PC-9 (cell line): ENCODE measurements around the gene MXRA7. TPM values are rescaled to one million over a fixed set of nuclear protein-coding genes. Genes with fewer than 3 reads are reported as not detected.
A peak's percentile ranks its signal among the peaks of the same experiment; 100 is the strongest.

Source experiments
- BruUV-seq: library from RNA; stranded (reverse); fragments of 400-500 nt; replicated peaks from 2 replicates; lab custom pipeline; 2021; lab: Mats Ljungman, UMichigan
- CTCF ChIA-PET: fragments of 300-600 bp; sonication (Branson Sonifier 250); formaldehyde crosslinking; loops from one replicate; lab custom pipeline; 2022; ENCODE audit warnings: antibody characterized with exemption; lab: Charles Lee
- POLR2A ChIA-PET: fragments of 300-600 bp; sonication (Branson Sonifier 250); formaldehyde crosslinking; loops from one replicate; lab custom pipeline; 2022; ENCODE audit warnings: antibody characterized with exemption; ENCODE audit not compliant: unreplicated experiment; lab: Charles Lee
- DNase-seq, 2 experiments: peaks; one replicate each; pipeline versions ENCODE4 v3.0.0 to v3.0.0-alpha.2; 2015 to 2022; ENCODE audit warnings: mixed read lengths in 1 of 2
- H2AFZ ChIP-seq: fragments of 200-600 bp; sonication (generic); 2 replicates; pipeline ENCODE4 v1.8.1; 2017; ENCODE audit warnings: antibody characterized with exemption
- H3F3A ChIP-seq: fragments of 200-600 bp; sonication (generic); 2 replicates; pipeline ENCODE4 v1.8.1; 2017; ENCODE audit warnings: antibody characterized with exemption, mild to moderate bottlenecking, low read depth; ENCODE audit not compliant: insufficient read depth
- H3K27ac ChIP-seq: fragments of 200-600 bp; sonication (generic); 2 replicates; pipeline ENCODE4 v1.6.1; 2016; ENCODE audit warnings: mixed run types
- H3K27me3 ChIP-seq: fragments of 200-600 bp; sonication (generic); 2 replicates; pipeline ENCODE4 v1.6.1; 2016; ENCODE audit warnings: low read depth, mixed run types; ENCODE audit not compliant: insufficient read depth
- H3K36me3 ChIP-seq: fragments of 200-600 bp; sonication (generic); 2 replicates; pipeline ENCODE4 v1.6.1; 2016; ENCODE audit warnings: low read depth, mixed run types
- H3K4me1 ChIP-seq: fragments of 200-600 bp; sonication (generic); replicated peaks from 2 replicates; pipeline ENCODE4 v1.6.1; 2016; ENCODE audit warnings: mixed run types; ENCODE audit not compliant: insufficient read depth
- H3K4me2 ChIP-seq: fragments of 200-600 bp; sonication (generic); 2 replicates; pipeline ENCODE4 v1.6.1; 2017; ENCODE audit warnings: mixed run types
- H3K4me3 ChIP-seq: fragments of 200-600 bp; sonication (generic); 2 replicates; pipeline ENCODE4 v1.6.1; 2016; ENCODE audit warnings: mixed run types
- H3K79me2 ChIP-seq: fragments of 200-600 bp; sonication (generic); 2 replicates; pipeline ENCODE4 v1.6.1; 2017; ENCODE audit warnings: low read depth, mixed run types
- H3K9me2 ChIP-seq: fragments of 200-600 bp; sonication (generic); 2 replicates; pipeline ENCODE4 v1.8.1; 2017; ENCODE audit warnings: mild to moderate bottlenecking; ENCODE audit not compliant: insufficient read depth
- H3K9me3 ChIP-seq: fragments of 200-600 bp; sonication (generic); 2 replicates; pipeline ENCODE4 v1.8.1; 2016; ENCODE audit warnings: low read depth; ENCODE audit not compliant: insufficient read depth
- H4K20me1 ChIP-seq: fragments of 200-600 bp; sonication (generic); 2 replicates; pipeline ENCODE4 v1.8.1; 2017; ENCODE audit not compliant: insufficient read depth
- EZH2 ChIP-seq: fragments of 200-600 bp; sonication (generic); IDR thresholded peaks from 2 replicates; pipeline ENCODE4 v1.8.0; 2017; ENCODE audit warnings: antibody characterized with exemption, low read depth
- intact Hi-C: fragments of 100-400 bp; cut with micrococcal nuclease; formaldehyde crosslinking; loops from one replicate; pipeline ENCODE4 v1.10.0; 2022; ENCODE audit not compliant: unreplicated experiment
- total RNA-seq: library from RNA; stranded (reverse); gene quantifications from 2 replicates; pipeline ENCODE4 v1.2.3, GENCODE V29; 2021
- TF ChIP-seq, protein P1 (sequence below): fragments of 200-600 bp; sonication (generic); conservative IDR thresholded peaks from 2 replicates; pipeline ENCODE4 v1.6.1; 2017; ENCODE audit warnings: mixed run types, antibody characterized with exemption, mild to moderate bottlenecking, moderate library complexity

The MXRA7 gene
- total RNA-seq, 1 experiment from 2014 or later = 5.5 TPM

- intact Hi-C loops = loop anchor here (5.0 kb wide), 3 partner anchors 41 to 146 kb away; no protein-coding TSS in a partner anchor
- Histone ChIP-seq H3K9me2 (no peaks in the 10 kb centered on the region), H3K4me2 (peak overlapping the region; percentile 92), H3K4me1 (peaks cover 9% of the 10 kb centered on the region), H3K9me3 (no peaks in the 10 kb centered on the region), H3K27ac (no peak overlapping the region), H3K4me3 (peak overlapping the region; percentile 69; the same call in 1 of the 2 replicates), H3K36me3 (no peaks in the 10 kb centered on the region), H3K27me3 (no peaks in the 10 kb centered on the region), H2AFZ (no peak overlapping the region), H3K79me2 (no peaks in the 10 kb centered on the region), H4K20me1 (no peaks in the 10 kb centered on the region), H3F3A (peaks cover 12% of the 10 kb centered on the region; the same call in 1 of the 2 replicates)
- CTCF ChIA-PET = no interaction called here
- DNase-seq = no peak
- BruUV-seq = no TSS peak
- TF ChIP-seq, protein P1, sequence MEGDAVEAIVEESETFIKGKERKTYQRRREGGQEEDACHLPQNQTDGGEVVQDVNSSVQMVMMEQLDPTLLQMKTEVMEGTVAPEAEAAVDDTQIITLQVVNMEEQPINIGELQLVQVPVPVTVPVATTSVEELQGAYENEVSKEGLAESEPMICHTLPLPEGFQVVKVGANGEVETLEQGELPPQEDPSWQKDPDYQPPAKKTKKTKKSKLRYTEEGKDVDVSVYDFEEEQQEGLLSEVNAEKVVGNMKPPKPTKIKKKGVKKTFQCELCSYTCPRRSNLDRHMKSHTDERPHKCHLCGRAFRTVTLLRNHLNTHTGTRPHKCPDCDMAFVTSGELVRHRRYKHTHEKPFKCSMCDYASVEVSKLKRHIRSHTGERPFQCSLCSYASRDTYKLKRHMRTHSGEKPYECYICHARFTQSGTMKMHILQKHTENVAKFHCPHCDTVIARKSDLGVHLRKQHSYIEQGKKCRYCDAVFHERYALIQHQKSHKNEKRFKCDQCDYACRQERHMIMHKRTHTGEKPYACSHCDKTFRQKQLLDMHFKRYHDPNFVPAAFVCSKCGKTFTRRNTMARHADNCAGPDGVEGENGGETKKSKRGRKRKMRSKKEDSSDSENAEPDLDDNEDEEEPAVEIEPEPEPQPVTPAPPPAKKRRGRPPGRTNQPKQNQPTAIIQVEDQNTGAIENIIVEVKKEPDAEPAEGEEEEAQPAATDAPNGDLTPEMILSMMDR = no peak
- no peak for TF ChIP-seq EZH2
- POLR2A ChIA-PET = no interaction called here
These were observed 37.9 kb downstream of the MXRA7 start for GRCh38 chr17:76672892-76673291.

DNA sequence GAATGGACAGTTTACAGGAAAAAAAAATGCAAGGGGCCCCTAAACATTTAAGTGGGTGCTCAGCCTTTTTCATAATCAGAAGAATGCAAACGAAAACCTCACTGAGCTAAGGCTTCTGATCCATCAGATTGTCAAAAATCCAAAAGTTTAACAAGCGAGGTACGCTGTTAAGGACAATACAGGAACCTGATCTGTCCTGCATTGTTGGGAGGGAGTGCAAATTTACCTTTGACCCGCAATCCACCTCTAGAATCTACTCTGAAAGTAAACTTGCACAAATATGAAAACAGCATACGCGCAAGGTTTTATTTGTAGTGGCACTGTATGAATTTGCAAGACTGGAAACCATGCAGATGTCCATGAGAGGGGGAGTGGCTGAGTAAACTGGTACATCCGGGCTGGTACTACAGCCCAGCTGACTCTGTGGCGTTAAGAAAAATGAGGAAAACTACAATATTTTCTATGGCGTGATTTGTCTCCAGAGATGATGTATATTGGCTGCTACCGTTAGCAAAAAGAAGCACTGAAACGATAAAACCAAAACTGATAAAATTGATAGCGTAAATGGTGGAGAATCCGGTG lies 38.4 kb downstream of the MXRA7 start:
- peaks cover 9% of the 10 kb centered on the region for H3K4me1 ChIP-seq

GRCh38 chr17:76671912-76672262 lies 38.9 kb downstream of the MXRA7 start:
- Histone ChIP-seq H2AFZ (peak overlapping the region; percentile 78), H3K4me3 (peak overlapping the region; percentile 69), H3F3A (peaks cover 12% of the 10 kb centered on the region; the same call in 1 of the 2 replicates), H4K20me1 (no peaks in the 10 kb centered on the region), H3K9me2 (no peaks in the 10 kb centered on the region), H3K4me1 (peaks cover 9% of the 10 kb centered on the region), H3K79me2 (no peaks in the 10 kb centered on the region), H3K36me3 (no peaks in the 10 kb centered on the region), H3K27ac (peak overlapping the region; percentile 37), H3K4me2 (peak overlapping the region; percentile 92), H3K27me3 (no peaks in the 10 kb centered on the region), H3K9me3 (no peaks in the 10 kb centered on the region)
- TF ChIP-seq, protein P1 = no peak
- TF ChIP-seq EZH2 = no peak
- no TSS peak for BruUV-seq
- POLR2A ChIA-PET = interaction anchor here (0.5 to 0.8 kb wide), 7 partner anchors 11 to 171 kb away, joined by 3 to 21 read pairs (median 4); no protein-coding TSS in a partner anchor
- CTCF ChIA-PET = interaction anchor here (0.6 to 1.7 kb wide), 4 partner anchors 10 to 57 kb away, joined by 4 to 5 read pairs (median 4); no protein-coding TSS in a partner anchor
- intact Hi-C loops = loop anchor here (1.0 to 5.0 kb wide), 4 partner anchors 31 to 145 kb away; no protein-coding TSS in a partner anchor
- DNase-seq = no peak

More for the DNA sequence above, 38.4 kb downstream of the MXRA7 start:
- Histone ChIP-seq H2AFZ (peak overlapping the region; percentile 78), H3K9me3 (no peaks in the 10 kb centered on the region), H3K27me3 (no peaks in the 10 kb centered on the region), H3K4me3 (peak overlapping the region; percentile 69), H3K79me2 (no peaks in the 10 kb centered on the region), H3K36me3 (no peaks in the 10 kb centered on the region), H3K9me2 (no peaks in the 10 kb centered on the region), H3K4me2 (peak overlapping the region; percentile 92), H3F3A (peaks cover 12% of the 10 kb centered on the region; the same call in 1 of the 2 replicates), H4K20me1 (no peaks in the 10 kb centered on the region), H3K27ac (peak overlapping the region; percentile 37)
- TSS peak; percentile 91 for BruUV-seq
- intact Hi-C loops = loop anchor here (5.0 kb wide), 3 partner anchors 40 to 145 kb away; no protein-coding TSS in a partner anchor
- DNase-seq = no peak
- TF ChIP-seq EZH2 = no peak
- TF ChIP-seq, protein P1 = no peak
- POLR2A ChIA-PET = interaction anchor here (0.5 to 0.7 kb wide), 2 partner anchors 33 to 60 kb away, joined by 3 to 9 read pairs; no protein-coding TSS in a partner anchor
- CTCF ChIA-PET = interaction anchor here (0.7 kb wide), 1 partner anchor 14 kb away, joined by 4 read pairs; no protein-coding TSS in a partner anchor
